GM15510 (cell line): ENCODE measurements around the gene SMCO3.
A peak's percentile ranks its signal among the peaks of the same experiment; 100 is the strongest.

Experiments used
- POLR2A ChIP-seq: IDR thresholded peaks from 3 replicates; pipeline ENCODE4 v1.6.1; 2011; ENCODE audit warnings: borderline replicate concordance; ENCODE audit not compliant: insufficient read length; ENCODE audit errors: extremely low read depth

SMCO3 gene

DNA sequence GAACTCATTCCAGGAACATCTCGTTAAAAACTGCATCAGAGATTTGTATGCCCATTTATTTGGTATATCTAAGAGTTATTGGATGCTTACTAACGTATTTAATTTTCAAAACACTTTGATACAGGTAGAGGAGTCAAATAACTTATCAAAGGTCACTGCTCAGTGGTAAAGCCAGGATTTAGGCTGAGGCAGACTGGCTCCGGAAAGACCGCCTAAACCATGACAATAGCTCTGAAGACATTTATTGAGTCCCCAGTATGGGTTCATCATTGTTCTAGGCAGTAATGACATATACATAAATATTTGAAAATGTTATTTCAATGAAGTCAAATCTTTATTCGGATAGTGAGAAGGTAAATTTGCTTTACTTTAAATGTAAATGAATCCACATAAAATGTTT is 41.0 kb downstream of the SMCO3 start:
- TF ChIP-seq POLR2A: no peak

DNA sequence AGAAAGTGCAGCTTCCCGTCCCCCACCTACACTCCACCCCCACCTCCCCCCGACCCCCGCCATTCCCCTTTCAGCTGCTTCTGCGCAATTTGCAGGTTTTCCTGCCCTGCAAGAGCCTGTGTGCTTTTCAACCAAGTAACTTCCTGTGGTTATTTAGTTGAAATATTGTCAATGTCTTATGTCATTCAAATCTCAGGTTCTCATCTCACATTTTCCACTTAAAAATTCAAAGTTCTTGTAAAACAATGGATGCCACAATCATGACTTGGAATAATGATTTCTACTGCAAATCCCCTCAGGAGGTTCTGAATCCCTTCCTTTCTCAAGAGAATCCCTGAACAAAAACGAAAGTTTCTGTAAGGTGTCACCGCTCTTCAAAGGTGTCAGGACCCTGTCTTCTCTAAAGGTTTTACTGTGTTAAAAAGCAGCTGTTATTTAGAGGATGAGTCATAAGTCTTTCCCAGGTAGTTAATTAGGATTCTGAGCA is 42.3 kb downstream of the SMCO3 start:
- no peak for TF ChIP-seq POLR2A

DNA sequence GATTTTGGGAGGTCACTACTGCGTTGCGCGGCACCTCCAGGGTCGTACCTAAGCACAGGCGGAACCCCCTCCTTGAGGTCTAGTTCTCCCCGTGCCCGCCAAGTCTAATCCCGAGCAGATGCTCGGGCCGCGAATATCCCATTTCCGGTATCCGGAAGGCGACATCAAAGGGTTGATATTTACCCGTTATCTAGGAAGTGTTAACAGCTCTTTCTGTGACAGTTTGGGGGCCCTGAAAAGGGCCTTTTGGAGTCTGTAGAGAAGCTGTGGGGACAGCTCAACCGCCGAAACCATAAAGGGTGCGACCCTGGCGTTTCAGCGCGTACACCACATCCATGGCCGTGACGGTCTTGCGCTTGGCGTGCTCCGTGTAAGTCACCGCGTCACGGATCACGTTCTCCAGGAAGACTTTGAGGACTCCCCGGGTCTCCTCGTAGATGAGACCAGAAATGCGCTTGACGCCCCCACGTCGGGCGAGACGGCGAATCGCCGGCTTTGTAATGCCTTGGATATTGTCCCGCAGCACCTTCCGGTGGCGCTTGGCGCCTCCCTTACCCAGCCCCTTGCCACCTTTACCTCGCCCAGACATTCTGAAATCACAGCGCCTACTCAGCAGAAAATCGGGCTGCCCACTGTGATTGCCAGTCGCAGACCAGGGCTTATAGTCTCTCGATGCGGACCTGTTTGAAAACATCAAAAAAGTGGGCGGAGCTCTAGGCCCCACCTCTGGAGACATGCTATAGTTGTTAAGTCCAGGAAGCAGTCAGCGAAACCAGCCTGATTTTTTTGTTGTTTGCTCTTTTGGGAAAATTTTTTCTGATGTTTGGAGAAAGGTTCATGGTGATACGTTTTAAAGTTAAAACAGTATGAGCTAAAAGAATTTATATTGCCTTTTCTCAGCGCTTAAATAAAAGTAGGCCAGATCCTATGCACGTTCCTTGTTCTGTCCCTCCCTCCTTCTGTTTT is 43.2 kb downstream of the SMCO3 start:
- TF ChIP-seq POLR2A: peak; percentile 100

DNA sequence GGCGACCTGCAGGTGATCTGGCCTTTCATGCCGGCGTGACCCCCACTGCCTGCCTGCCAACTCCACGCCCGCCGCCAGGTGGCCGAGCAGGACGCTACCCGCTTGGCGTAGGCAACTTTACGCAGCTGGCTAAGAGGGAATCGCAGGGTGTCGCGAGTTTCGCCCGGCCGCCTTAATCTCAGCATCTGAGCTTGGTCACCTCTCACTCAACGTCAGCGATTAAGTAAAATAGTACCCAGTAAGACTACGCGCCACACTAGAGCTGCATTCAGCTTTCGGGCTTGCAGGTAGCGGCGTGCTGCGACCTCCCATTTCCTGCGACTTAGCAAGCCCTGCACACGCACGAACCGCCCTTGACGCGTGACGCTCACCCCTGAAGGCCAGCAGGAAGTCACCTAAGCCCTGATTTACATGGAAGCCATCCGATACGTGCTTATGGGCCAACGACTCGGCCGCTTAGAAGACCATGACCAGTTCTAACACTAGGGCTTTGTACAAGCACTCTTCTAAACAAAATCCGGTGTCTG is 44.0 kb downstream of the SMCO3 start:
- peak; percentile 81 for TF ChIP-seq POLR2A

DNA sequence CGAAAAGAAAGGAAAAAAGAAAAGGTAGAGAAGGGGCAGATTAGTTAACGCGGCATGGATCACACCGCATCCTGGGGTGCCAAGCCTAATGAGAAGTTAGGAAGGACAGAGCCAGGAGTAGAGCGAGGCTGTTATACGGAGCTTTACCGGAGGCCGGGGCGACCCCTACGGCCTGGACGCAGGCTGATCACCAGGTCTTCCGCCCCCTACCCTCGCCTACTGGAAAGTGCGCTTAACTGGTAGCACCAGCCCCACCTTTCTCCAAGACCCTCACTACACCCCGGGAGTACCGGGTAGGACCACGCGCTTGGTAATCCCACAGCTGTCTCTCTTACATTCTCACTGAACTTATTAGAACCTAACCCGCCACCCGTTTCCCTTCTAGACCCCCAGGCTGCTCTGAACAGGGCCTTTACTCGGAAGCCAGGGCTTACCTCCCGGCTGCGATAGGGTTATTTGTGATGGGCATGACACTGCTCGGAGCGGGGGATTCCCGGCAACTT is 44.5 kb downstream of the SMCO3 start:
- no peak for TF ChIP-seq POLR2A

DNA sequence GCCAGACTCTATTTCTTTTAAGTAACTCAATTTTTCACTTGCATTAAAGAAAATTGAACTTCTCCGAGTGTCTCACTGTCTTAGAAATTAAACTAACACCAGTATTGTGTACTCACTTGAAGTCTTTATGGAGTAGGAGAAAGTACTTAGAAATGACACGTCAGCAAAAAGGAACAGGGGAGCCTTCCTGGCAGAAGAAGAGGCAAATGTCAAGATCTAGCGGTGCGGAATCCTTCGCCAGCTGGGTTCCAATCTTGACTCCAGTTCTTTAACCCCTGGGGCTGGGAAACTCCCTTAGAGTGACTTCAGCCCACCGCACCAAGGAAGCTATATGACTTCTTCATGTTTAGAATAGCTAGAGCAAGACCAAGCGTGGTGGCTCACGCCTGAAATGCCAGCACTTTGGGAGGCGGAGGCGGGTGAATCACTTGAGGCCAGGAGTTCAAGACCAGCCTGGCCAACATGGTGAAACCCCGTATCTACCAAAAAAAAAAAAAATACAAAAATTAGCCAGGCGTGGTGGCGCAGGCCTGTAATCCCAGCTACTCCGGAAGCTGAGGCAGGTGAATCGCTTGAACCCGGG is 45.1 kb downstream of the SMCO3 start:
- no peak for TF ChIP-seq POLR2A

DNA sequence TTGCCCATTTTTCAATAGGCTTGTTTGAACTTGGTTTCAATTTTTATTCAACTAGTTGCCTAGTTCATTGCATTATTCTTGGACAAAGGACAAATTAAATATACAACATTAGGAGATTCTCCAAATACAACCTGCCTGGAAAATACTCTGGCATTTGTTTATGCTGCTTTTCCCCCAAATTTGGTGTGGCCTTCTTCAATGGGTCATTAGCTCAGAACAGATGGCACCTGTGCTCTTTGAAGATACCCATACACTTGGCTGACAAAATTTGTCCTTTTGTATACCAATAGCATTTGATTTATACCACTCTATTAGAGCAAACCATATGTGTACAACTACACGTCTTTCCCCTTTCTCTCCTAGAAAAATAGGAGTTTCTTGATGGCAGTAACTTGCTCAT is 46.4 kb downstream of the SMCO3 start:
- no peak for TF ChIP-seq POLR2A

DNA sequence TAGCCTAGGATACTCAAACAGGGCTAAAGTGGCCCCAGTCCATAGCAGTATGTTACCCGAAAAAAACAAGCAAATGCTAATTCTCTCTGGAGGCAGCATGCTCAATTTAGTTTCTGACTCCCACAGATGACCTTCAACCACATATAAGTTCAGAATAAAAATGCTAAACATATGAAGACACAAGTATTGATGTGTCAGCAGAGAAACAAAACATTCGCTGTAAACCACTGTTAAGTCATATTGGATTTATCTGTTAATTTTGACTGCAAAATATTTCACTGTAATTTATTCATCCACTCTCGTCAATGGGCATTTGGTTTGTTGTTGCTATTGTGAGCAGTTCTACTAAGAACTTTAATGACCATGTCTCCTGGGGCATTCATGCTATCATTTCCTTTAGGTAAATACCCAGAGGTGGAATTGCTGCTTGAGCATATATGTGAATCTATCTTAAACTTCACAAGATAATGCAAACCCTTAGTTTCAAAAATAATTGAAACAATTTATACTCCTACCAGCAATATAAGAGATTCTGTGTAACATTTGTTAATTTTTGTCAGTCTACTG is 47.2 kb downstream of the SMCO3 start:
- TF ChIP-seq POLR2A: no peak

DNA sequence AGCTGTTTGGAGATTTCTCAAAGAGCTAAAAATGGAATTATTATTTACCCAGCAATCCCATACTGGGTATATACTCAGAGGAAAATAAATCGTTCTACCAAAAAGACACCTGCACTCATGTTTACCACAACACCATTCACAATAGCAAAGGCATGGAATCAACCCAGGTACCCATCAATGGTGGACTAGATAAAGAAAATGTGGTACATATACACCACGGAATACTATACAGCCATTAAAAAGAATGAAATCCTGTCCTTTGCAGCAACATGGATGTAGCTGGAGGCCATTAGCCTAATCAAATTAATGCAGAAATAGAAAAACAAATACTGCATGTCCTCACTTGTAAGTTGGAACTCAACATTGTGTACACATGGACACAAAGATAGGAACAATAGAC is 48.6 kb downstream of the SMCO3 start:
- no peak for TF ChIP-seq POLR2A

DNA sequence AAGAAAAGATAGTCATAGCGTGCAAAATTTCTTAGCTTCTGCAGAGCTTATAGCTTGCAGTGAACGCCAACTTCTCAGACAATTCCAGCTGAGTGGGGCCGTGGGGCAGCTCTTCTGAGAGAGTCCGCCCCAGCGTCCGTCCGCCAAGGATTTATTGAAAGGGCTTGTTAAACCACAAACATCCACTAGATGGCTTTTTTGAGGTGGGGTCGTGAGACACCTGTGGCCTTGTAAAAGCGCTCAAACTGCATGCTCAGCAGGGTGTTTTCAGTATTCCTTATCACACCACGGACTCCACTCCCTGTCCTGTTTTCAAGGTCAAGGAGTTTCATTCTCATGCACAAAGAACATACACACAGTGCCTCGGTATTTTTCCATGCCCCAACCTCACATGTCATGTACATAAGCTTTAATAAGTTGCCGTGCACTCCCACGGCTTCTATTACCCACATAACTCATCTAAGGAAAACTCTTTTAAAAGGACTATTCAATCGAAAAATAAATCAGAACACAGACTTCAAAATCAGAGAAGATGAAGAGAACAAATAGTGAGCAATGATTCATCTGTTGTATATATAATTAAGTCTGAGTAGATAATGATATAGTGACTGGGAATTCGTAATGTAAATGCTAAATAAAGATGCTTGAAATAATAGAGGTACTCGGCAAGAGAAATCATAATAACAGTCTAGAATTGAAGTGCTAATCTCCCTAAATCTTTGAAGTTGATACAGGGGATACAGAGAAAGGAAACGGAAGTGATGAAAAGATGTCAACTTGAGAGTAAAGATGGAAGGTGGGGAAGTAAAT is 57.4 kb downstream of the SMCO3 start:
- no peak for TF ChIP-seq POLR2A
